Measurements from ENCODE around the gene ZNF662.

DNA sequence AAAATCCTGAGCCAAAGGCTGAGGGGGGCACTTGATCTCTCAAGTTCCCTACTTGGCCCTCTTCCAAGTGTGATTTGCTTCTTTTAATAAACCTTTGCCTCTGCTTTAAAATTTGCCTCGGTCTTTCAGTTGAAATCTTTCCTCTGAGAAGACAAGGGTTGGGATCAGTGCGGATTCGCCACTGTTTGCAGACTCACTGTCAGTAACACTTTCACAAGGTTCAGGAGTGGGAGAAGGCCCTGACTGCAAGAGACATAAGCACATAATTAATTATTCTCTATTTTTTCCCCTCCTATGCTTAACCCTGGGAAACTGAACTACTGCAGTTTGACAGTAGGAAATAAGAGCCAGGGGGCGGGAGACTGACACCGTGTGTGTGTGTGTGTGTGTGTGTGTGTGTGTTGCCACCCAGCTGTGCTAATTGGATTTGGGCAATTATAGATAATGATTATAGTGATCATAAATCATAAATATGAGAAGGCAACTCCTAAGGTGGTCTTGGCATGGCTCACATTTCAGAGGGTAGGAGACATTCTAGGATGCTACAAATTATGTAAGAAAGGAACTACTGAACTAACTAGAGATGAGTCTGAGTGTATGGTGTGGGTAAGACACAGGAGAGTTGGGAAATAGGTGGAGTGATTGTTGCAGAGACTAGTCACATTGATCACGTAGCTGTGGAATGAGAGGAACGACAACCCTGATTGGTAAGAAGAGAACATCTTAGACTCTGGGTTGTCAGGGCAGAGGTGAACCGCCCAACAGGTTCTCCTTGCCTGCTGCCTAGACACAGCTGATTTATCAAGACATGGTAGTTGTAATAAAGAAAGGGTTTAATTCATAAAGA is 5.5 kb upstream of the ZNF662 start:
- TF ChIP-seq CTCF (conservative IDR thresholded peaks at IDR 0.05 in 1 of 2, IDR thresholded peaks at IDR 0.05 in 1 of 2; ENCODE audit: low read depth in 1 of 2, low read length in 2 of 2), result no peak
- no peak for TF ChIP-seq EZH2 (IDR thresholded peaks at IDR 0.05; ENCODE audit: low read length, missing control alignments)

All from fibroblast of lung (primary cell).